K562 (cell line): Measurements from ENCODE around the gene PRSS12. TPM values are rescaled to one million over a fixed set of nuclear protein-coding genes. Genes with fewer than 3 reads are reported as not detected.
A peak's percentile ranks its signal among the peaks of the same experiment; 100 is the strongest.

Experiments
- ATAC-seq: fragments of 200-7000 bp; cut with Tn5 transposase; 3 replicates; pipeline ENCODE4 v1.9.1; 2020; ENCODE audit warnings: moderate library complexity
- BruUV-seq: library from RNA; stranded (reverse); fragments of 400-500 nt; replicated peaks from 2 replicates; lab custom pipeline; 2021; lab: Mats Ljungman, UMichigan
- CTCF ChIA-PET: fragments of 300-600 bp; formaldehyde crosslinking; extraction: SDS; loops from one replicate; lab custom pipeline; 2021; ENCODE audit warnings: low intra/inter-chr PET ratio; lab: Yijun Ruan, JAX
- POLR2A ChIA-PET: fragments of 300-600, 350-650 bp; sonication (Branson Sonifier 250); formaldehyde crosslinking; extraction: SDS; loops from one replicate; lab custom pipeline; 2021; ENCODE audit warnings: antibody characterized with exemption, inconsistent platforms; lab: Yijun Ruan, JAX
- DNase-seq, 4 experiments: peaks; one replicate each; pipeline versions ENCODE4 v3.0.0 to v3.0.0-alpha.2; 2011 to 2018; ENCODE audit warnings: low spot score in 3 of 4, mixed read lengths in 3 of 4; ENCODE audit errors: extremely low read depth in 1 of 4
- FAIRE-seq: peaks from 2 replicates; lab custom pipeline; 2011; peaks lifted over from hg19 to GRCh38; lab: Jason Lieb, UNC
- H2AFZ ChIP-seq: 2 replicates; pipeline ENCODE4 v1.6.0; 2011; ENCODE audit warnings: low read depth, low read length, control low read depth, inconsistent platforms
- H3K27ac ChIP-seq: fragments of 200-600 bp; 3 replicates; pipeline ENCODE4 v1.8.0; 2011; ENCODE audit warnings: low read depth, mild to moderate bottlenecking, control low read depth, inconsistent platforms, low read length, moderate library complexity, mixed read lengths; ENCODE audit errors: extremely low read depth
- H3K27me3 ChIP-seq, 2 experiments: fragments of 300-600 bp in 1 of 2; 2 replicates in 1 of 2; 3 replicates in 1 of 2; pipeline versions ENCODE4 v1.6.0 to v1.8.0; 2011; ENCODE audit warnings: inconsistent platforms in 2 of 2, low read length in 2 of 2, mild to moderate bottlenecking in 1 of 2, mixed read lengths in 1 of 2, moderate library complexity in 1 of 2; ENCODE audit not compliant: control insufficient read depth in 2 of 2, insufficient read depth in 2 of 2
- H3K36me3 ChIP-seq: fragments of 300-600 bp; 3 replicates; pipeline ENCODE4 v1.8.0; 2011; ENCODE audit warnings: mild to moderate bottlenecking, low read length, inconsistent platforms; ENCODE audit not compliant: control insufficient read depth, insufficient read depth
- H3K4me1 ChIP-seq, 2 experiments: fragments of 200-600 bp in 1 of 2; replicated peaks in 1 of 2; 2 replicates in 1 of 2; 3 replicates in 1 of 2; pipeline versions ENCODE4 v1.5.1 to v1.8.0; 2011; ENCODE audit warnings: inconsistent platforms in 2 of 2, low read length in 2 of 2, mild to moderate bottlenecking in 1 of 2, mixed read lengths in 1 of 2, moderate library complexity in 1 of 2; ENCODE audit not compliant: control insufficient read depth in 2 of 2, insufficient read depth in 2 of 2
- H3K4me2 ChIP-seq: 2 replicates; pipeline ENCODE4 v1.6.1; 2011; ENCODE audit warnings: low read length, control low read depth, inconsistent platforms, mixed read lengths; ENCODE audit not compliant: insufficient read depth
- H3K4me3 ChIP-seq: fragments of 200-600 bp; sonication (generic), shearing (Covaris generic); 2 replicates; pipeline ENCODE4 v1.5.1; 2016; ENCODE audit warnings: control low read depth, inconsistent platforms
- H3K79me2 ChIP-seq: fragments of 200-600 bp; 3 replicates; pipeline ENCODE4 v1.8.0; 2011; ENCODE audit warnings: low read length, inconsistent platforms; ENCODE audit not compliant: control insufficient read depth, insufficient read depth
- H3K9ac ChIP-seq, 2 experiments: 2 replicates each; pipeline versions ENCODE4 v1.6.0 to v1.6.1; 2011; ENCODE audit warnings: low read depth in 2 of 2, low read length in 2 of 2, control low read depth in 1 of 2, inconsistent platforms in 1 of 2, mild to moderate bottlenecking in 1 of 2, mixed read lengths in 1 of 2; ENCODE audit not compliant: insufficient read depth in 1 of 2
- H3K9me1 ChIP-seq: one replicate; pipeline ENCODE4 v1.6.0; 2011; ENCODE audit warnings: inconsistent platforms, mild to moderate bottlenecking, low read length, moderate library complexity; ENCODE audit not compliant: control insufficient read depth, insufficient read depth
- H3K9me3 ChIP-seq: replicated peaks from 2 replicates; pipeline ENCODE4 v1.5.1; 2011; ENCODE audit warnings: low read depth, low read length, inconsistent platforms; ENCODE audit not compliant: control insufficient read depth, insufficient read depth
- H4K20me1 ChIP-seq: replicated peaks from 2 replicates; pipeline ENCODE4 v1.6.1; 2011; ENCODE audit warnings: low read length, inconsistent platforms, mixed read lengths; ENCODE audit not compliant: control insufficient read depth, insufficient read depth
- ASH1L ChIP-seq: fragments of 450-650 bp; IDR thresholded peaks from 2 replicates; pipeline ENCODE4 v1.6.1; 2018; ENCODE audit warnings: borderline replicate concordance, mild to moderate bottlenecking, low read depth; ENCODE audit not compliant: partially characterized antibody
- CBX1 ChIP-seq: sonication (generic); IDR thresholded peaks from 2 replicates; pipeline ENCODE4 v1.6.1; 2016; ENCODE audit warnings: antibody characterized with exemption, low read depth, mild to moderate bottlenecking
- FOXP4 ChIP-seq: sonication (generic); formaldehyde crosslinking; IDR thresholded peaks from 2 replicates; pipeline ENCODE4 v1.8.0; 2022; ENCODE audit warnings: mild to moderate bottlenecking, missing genetic modification reagents, borderline replicate concordance
- GABPB2 ChIP-seq: fragments of 250-450 bp; sonication (Bioruptor Pico); conservative IDR thresholded peaks from 2 replicates; pipeline ENCODE4 v1.5.1; 2021; ENCODE audit warnings: mild to moderate bottlenecking
- HNRNPL ChIP-seq: fragments of 200-400 bp; formaldehyde crosslinking; IDR thresholded peaks from 2 replicates; pipeline ENCODE4 v1.6.1; 2017; ENCODE audit warnings: low read depth, mild to moderate bottlenecking, low read length
- IFI16 ChIP-seq: fragments of 250-450 bp; sonication (Bioruptor Pico); IDR thresholded peaks from 2 replicates; pipeline ENCODE4 v2.1.2; 2022; ENCODE audit warnings: mild to moderate bottlenecking, inconsistent platforms
- KAT8 ChIP-seq: fragments of 450-650 bp; IDR thresholded peaks from 2 replicates; pipeline ENCODE4 v1.6.1; 2016; ENCODE audit warnings: low read depth, mild to moderate bottlenecking
- MAFG ChIP-seq: fragments of 450-650 bp; conservative IDR thresholded peaks from 2 replicates; pipeline ENCODE4 v1.6.1; 2016; ENCODE audit warnings: missing genetic modification characterization, missing compliant biosample characterization
- MBD2 ChIP-seq: sonication (generic); IDR thresholded peaks from 2 replicates; pipeline ENCODE4 v1.6.1; 2016; ENCODE audit warnings: low read depth, borderline replicate concordance
- NBN ChIP-seq: fragments of 450-650 bp; IDR thresholded peaks from 2 replicates; pipeline ENCODE4 v1.6.1; 2016; ENCODE audit warnings: low read depth, mild to moderate bottlenecking
- PURB ChIP-seq: sonication (generic); formaldehyde crosslinking; IDR thresholded peaks from 2 replicates; pipeline ENCODE4 v1.9.0; 2021; ENCODE audit warnings: low read depth, mild to moderate bottlenecking, missing genetic modification reagents
- SAFB2 ChIP-seq: fragments of 200-400 bp; formaldehyde crosslinking; IDR thresholded peaks from 2 replicates; pipeline ENCODE4 v1.6.1; 2018; ENCODE audit warnings: borderline replicate concordance, low read length, low read depth, moderate library complexity; ENCODE audit not compliant: severe bottlenecking
- STAT5B ChIP-seq: fragments of 250-450 bp; sonication (Bioruptor Pico); IDR thresholded peaks from 2 replicates; pipeline ENCODE4 v1.8.0; 2021; ENCODE audit warnings: mild to moderate bottlenecking, inconsistent platforms
- ZNF124 ChIP-seq: sonication (generic); formaldehyde crosslinking; IDR thresholded peaks from 2 replicates; pipeline ENCODE4 v1.8.1; 2022; ENCODE audit warnings: missing genetic modification reagents
- ZNF140 ChIP-seq: fragments of 250-450 bp; sonication (Bioruptor Pico); IDR thresholded peaks from 2 replicates; pipeline ENCODE4 v1.8.0; 2021; ENCODE audit warnings: moderate library complexity, mild to moderate bottlenecking, inconsistent platforms
- ZNF280B ChIP-seq: fragments of 250-450 bp; sonication (Bioruptor Pico); IDR thresholded peaks from 2 replicates; pipeline ENCODE4 v1.5.1; 2021; ENCODE audit warnings: mild to moderate bottlenecking
- WGBS: fragments of 100-300 bp; shearing (Covaris generic); methylation state at CpG from one replicate; pipeline ENCODE4 v1.1.6; 2016; ENCODE audit warnings: low coverage, mixed read lengths; ENCODE audit not compliant: insufficient coverage; ENCODE audit errors: missing lambda C conversion rate; 5-methylcytosine and 5-hydroxymethylcytosine counted together
- in situ Hi-C: fragments of 300-500 bp; cut with MboI; formaldehyde crosslinking; loops from 4 replicates; pipeline ENCODE4 v1.15.0; 2018; ENCODE audit warnings: inconsistent platforms, mixed read lengths
- intact Hi-C: fragments of 100-400 bp; cut with micrococcal nuclease; formaldehyde crosslinking; loops from 2 replicates; pipeline ENCODE4 v1.14.2; 2022
- polyA plus RNA-seq, 8 experiments: library from polyadenylated mRNA; depleted of rRNA in 4 of 8; stranded (reverse) in 5 of 8; unstranded in 3 of 8; fragments of >200 nt; fragmentation: Nextera tagmentation in 2 of 8; fragmentation: Illumina TruSeq in 1 of 8; extraction: Ambion mirVana in 2 of 8; extraction: Trizol in 1 of 8; gene quantifications; 2 replicates each; pipeline versions ENCODE4 v1.2.1 to v1.2.3, GENCODE V29; 2011 to 2014; ENCODE audit warnings: inconsistent platforms in 1 of 8, missing spikeins in 1 of 8
- total RNA-seq, 7 experiments: library from RNA; depleted of rRNA in 6 of 7; stranded (reverse); fragments of >200 nt in 6 of 7; fragmentation: Illumina TruSeq in 2 of 7; extraction: Trizol in 2 of 7; gene quantifications; 2 replicates each; pipeline versions ENCODE4 v1.2.1 to v1.2.3, GENCODE V29; 2011 to 2021; ENCODE audit warnings: low replicate concordance in 1 of 7

The PRSS12 gene
- total and polyA plus RNA-seq, 9 of the 15 experiments (the other 6 are each of a cell fraction or from before 2014, with no cell fraction given): 0.06 to 0.11 (median 0.09) TPM; not detected in 6

- Histone ChIP-seq H3K27me3 (no peaks in the 10 kb centered on the region), H3K9me3 (no peaks in the 10 kb centered on the region), H4K20me1 (no peaks in the 10 kb centered on the region), H2AFZ (no peak overlapping the region), H3K27ac (peak overlapping the region; percentile 95; the same call in 2 of the 3 replicates), H3K36me3 (peaks cover 34% of the 10 kb centered on the region), H3K9me1 (no peaks in the 10 kb centered on the region), H3K4me3 (peak overlapping the region; percentile 84), H3K4me1 (peaks cover 4 to 13% of the 10 kb centered on the region in 2 experiments; a peak in 3 of 5 replicates), H3K4me2 (peak overlapping the region; percentile 98), H3K79me2 (peaks cover 38% of the 10 kb centered on the region), H3K9ac (peak overlapping the region in 1 of 2 experiments; percentile 99; a peak in 2 of 4 replicates)
- no TSS peak for BruUV-seq
- ChIA-PET CTCF (no interaction called here), POLR2A (no interaction called here)
- WGBS: 7% methylated on average over 2 of the region's 2 CpGs
- ATAC-seq (peak; percentile 69), FAIRE-seq (peak; percentile 72), DNase-seq (peak; percentile 22 to 73 (median 22))
- in situ Hi-C loops: loop anchor here (25.0 kb wide), 1 partner anchor 407 kb away; the partner anchor contains the start of gene METTL14
- intact Hi-C loops: loop anchor here (2.0 to 5.0 kb wide), 3 partner anchors 72 to 402 kb away; partner anchors contain the start of gene PRSS12
- no peak for TF ChIP-seq HNRNPL
- no peak for TF ChIP-seq PURB (CRISPR knock-in tag)
- no peak for TF ChIP-seq NBN
- TF ChIP-seq ZNF140 (CRISPR knock-in tag): no peak
- no peak for TF ChIP-seq ASH1L
- no peak for TF ChIP-seq ZNF124 (CRISPR knock-in tag)
- TF ChIP-seq IFI16 (CRISPR knock-in tag): no peak
- TF ChIP-seq ZNF280B (CRISPR knock-in tag): no peak
- no peak for TF ChIP-seq KAT8
- TF ChIP-seq SAFB2: no peak
- TF ChIP-seq MBD2: no peak
- TF ChIP-seq MAFG: no peak
- TF ChIP-seq STAT5B (CRISPR knock-in tag): no peak
- TF ChIP-seq GABPB2: no peak
- no peak for TF ChIP-seq FOXP4
- TF ChIP-seq CBX1: no peak
Measured at GRCh38 chr4:118280501-118281218, 72.1 kb downstream of the PRSS12 start.
